Bronchial epithelial cell (primary cell): Measurements from ENCODE around the gene ESF1. TPM values are rescaled to one million over a fixed set of nuclear protein-coding genes. Genes with fewer than 3 reads are reported as not detected.

Experiments used
- DNase-seq: peaks from one replicate; pipeline ENCODE4 v3.0.0-alpha.2; 2010; ENCODE audit warnings: low read depth
- FAIRE-seq: peaks from 2 replicates; lab custom pipeline; 2011; peaks lifted over from hg19 to GRCh38; lab: Jason Lieb, UNC
- H3K27me3 ChIP-seq: 2 replicates; pipeline ENCODE4 v1.5.1; 2011; ENCODE audit warnings: low read length; ENCODE audit not compliant: control insufficient read depth, insufficient read depth
- H3K36me3 ChIP-seq: 2 replicates; pipeline ENCODE4 v1.5.1; 2011; ENCODE audit warnings: low read length; ENCODE audit not compliant: control insufficient read depth, insufficient read depth
- H3K4me3 ChIP-seq: 2 replicates; pipeline ENCODE4 v1.5.1; 2011; ENCODE audit warnings: mild to moderate bottlenecking, low read depth, low read length, control low read depth
- CTCF ChIP-seq: IDR thresholded peaks from 2 replicates; pipeline ENCODE4 v1.5.1; 2011; ENCODE audit warnings: mild to moderate bottlenecking, moderate library complexity, low read length, control low read depth, inconsistent platforms; ENCODE audit not compliant: insufficient read depth, severe bottlenecking
- total RNA-seq: library from RNA; depleted of rRNA; stranded (reverse); fragments of >200 nt; gene quantifications from 2 replicates; pipeline ENCODE4 v1.2.1, GENCODE V29; 2014

ESF1 gene
- total RNA-seq, 1 donor from 2014 or later = 16.6 TPM

GRCh38 chr20:13753436-13754036, 31.2 kb downstream of the ESF1 start:
- Histone ChIP-seq H3K27me3 (no peaks in the 10 kb centered on the region), H3K36me3 (no peaks in the 10 kb centered on the region), H3K4me3 (no peak overlapping the region)
- no peak for DNase-seq
- no peak for FAIRE-seq
- no peak for TF ChIP-seq CTCF

- FAIRE-seq = no peak
- Histone ChIP-seq H3K27me3 (no peaks in the 10 kb centered on the region), H3K36me3 (no peaks in the 10 kb centered on the region), H3K4me3 (no peak overlapping the region)
- no peak for DNase-seq
- TF ChIP-seq CTCF = no peak
These were observed 34.9 kb downstream of the ESF1 start for GRCh38 chr20:13749811-13750210.

- H3K36me3 ChIP-seq = no peaks in the 10 kb centered on the region
- H3K4me3 ChIP-seq = no peak overlapping the region
- TF ChIP-seq CTCF = no peak
- FAIRE-seq (no peak), DNase-seq (no peak)
- H3K27me3 ChIP-seq = no peaks in the 10 kb centered on the region
These were observed 38.9 kb downstream of the ESF1 start for GRCh38 chr20:13745784-13746183.

- Histone ChIP-seq H3K36me3 (peaks cover 2% of the 10 kb centered on the region), H3K27me3 (no peaks in the 10 kb centered on the region), H3K4me3 (no peak overlapping the region)
- no peak for DNase-seq
- no peak for TF ChIP-seq CTCF
- FAIRE-seq = no peak
These were observed 40.4 kb downstream of the ESF1 start for GRCh38 chr20:13744352-13744751.

GRCh38 chr20:13741879-13742278, 42.8 kb downstream of the ESF1 start:
- no peak for DNase-seq

More at GRCh38 chr20:13741879-13742278, 42.8 kb downstream of the ESF1 start:
- Histone ChIP-seq H3K27me3 (no peaks in the 10 kb centered on the region), H3K4me3 (no peak overlapping the region), H3K36me3 (peaks cover 2% of the 10 kb centered on the region)
- no peak for FAIRE-seq
- TF ChIP-seq CTCF = no peak
